Colonic mucosa (tissue), 4 donors: Measurements from ENCODE around the gene PLXNA3. TPM values are rescaled to one million over a fixed set of nuclear protein-coding genes. Genes with fewer than 3 reads are reported as not detected.
"Not testable (repeated sequence)": the region's sequence is repeated elsewhere in the genome, so short reads cannot be mapped to it uniquely, and the experiment has no call there.

Source experiments
- DNase-seq: peaks from one replicate; pipeline ENCODE4 v3.0.0-alpha.2; 2020
- H3K27ac ChIP-seq: fragments of 200-600 bp; one replicate; pipeline ENCODE4 v1.8.0; 2021
- H3K27me3 ChIP-seq: fragments of 200-600 bp; one replicate; pipeline ENCODE4 v1.8.0; 2021
- H3K36me3 ChIP-seq: fragments of 200-600 bp; one replicate; pipeline ENCODE4 v1.8.0; 2021
- H3K4me1 ChIP-seq: fragments of 200-600 bp; one replicate; pipeline ENCODE4 v1.8.0; 2021; ENCODE audit warnings: mild to moderate bottlenecking
- H3K4me3 ChIP-seq: fragments of 200-600 bp; one replicate; pipeline ENCODE4 v1.8.0; 2021
- H3K9ac ChIP-seq, 2 donors: one replicate each; pipeline ENCODE4 v1.7.0; 2013; ENCODE audit warnings: control low read depth in 2 of 2, low read depth in 2 of 2, low read length in 2 of 2
- H3K9me3 ChIP-seq: fragments of 200-600 bp; one replicate; pipeline ENCODE4 v1.8.0; 2021
- intact Hi-C: fragments of 100-400 bp; cut with DNase I; formaldehyde crosslinking; loops from one replicate; pipeline ENCODE4 v1.14.1; 2022
- total RNA-seq, 2 donors: library from RNA; stranded (reverse); fragmentation: NEBNext Ultra II Directional in 1 of 2; extraction: Animal tissue kit (Norgen Biotek cat#: 25700) in 1 of 2; gene quantifications; one replicate each; pipeline ENCODE4 v1.2.1, GENCODE V29; 2021
- TF ChIP-seq, protein P1 (sequence below): fragments of 200-600 bp; IDR thresholded peaks from one replicate; pipeline ENCODE4 v1.8.0; 2022; ENCODE audit warnings: antibody characterized with exemption, mild to moderate bottlenecking
- donor health status: healthy.
- donor health status: DM: no; HTN: no; CAD: no.
- donor health status: DM: no; HTN: no; CAD: no.

Gene PLXNA3
- total RNA-seq, 2 donors from 2014 or later: 37.7 to 43.9 TPM

DNA sequence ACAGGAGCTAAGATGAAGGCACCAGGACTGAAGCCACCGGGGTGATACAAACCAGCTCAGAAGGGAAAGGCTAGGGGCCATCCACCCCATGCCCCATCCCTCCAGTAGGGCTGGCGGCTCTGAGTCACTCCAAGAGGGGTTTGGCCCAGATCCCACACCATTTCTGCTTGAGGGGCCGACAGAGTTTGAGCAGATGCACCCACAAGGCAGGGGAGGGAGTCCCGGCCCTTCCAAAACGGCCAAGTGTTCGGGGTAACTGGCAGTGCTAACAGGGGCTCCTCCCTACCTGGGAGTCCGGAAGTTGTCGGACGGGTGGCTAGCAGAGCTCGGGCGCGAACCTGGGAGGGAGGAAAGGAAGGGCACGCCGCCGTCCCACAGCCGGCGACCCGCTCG, 31.9 kb downstream of the PLXNA3 start:
- peak; percentile 36 for DNase-seq
- Histone ChIP-seq H3K36me3 (no peaks in the 10 kb centered on the region), H3K4me1 (no peaks in the 10 kb centered on the region), H3K27me3 (no peaks in the 10 kb centered on the region), H3K4me3 (peak overlapping the region; percentile 54), H3K9me3 (no peaks in the 10 kb centered on the region), H3K9ac (peak overlapping the region; percentile 73 to 74), H3K27ac (peak overlapping the region; percentile 94)
- TF ChIP-seq, protein P1, sequence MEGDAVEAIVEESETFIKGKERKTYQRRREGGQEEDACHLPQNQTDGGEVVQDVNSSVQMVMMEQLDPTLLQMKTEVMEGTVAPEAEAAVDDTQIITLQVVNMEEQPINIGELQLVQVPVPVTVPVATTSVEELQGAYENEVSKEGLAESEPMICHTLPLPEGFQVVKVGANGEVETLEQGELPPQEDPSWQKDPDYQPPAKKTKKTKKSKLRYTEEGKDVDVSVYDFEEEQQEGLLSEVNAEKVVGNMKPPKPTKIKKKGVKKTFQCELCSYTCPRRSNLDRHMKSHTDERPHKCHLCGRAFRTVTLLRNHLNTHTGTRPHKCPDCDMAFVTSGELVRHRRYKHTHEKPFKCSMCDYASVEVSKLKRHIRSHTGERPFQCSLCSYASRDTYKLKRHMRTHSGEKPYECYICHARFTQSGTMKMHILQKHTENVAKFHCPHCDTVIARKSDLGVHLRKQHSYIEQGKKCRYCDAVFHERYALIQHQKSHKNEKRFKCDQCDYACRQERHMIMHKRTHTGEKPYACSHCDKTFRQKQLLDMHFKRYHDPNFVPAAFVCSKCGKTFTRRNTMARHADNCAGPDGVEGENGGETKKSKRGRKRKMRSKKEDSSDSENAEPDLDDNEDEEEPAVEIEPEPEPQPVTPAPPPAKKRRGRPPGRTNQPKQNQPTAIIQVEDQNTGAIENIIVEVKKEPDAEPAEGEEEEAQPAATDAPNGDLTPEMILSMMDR: no peak
- intact Hi-C loops: no loop called here

DNA sequence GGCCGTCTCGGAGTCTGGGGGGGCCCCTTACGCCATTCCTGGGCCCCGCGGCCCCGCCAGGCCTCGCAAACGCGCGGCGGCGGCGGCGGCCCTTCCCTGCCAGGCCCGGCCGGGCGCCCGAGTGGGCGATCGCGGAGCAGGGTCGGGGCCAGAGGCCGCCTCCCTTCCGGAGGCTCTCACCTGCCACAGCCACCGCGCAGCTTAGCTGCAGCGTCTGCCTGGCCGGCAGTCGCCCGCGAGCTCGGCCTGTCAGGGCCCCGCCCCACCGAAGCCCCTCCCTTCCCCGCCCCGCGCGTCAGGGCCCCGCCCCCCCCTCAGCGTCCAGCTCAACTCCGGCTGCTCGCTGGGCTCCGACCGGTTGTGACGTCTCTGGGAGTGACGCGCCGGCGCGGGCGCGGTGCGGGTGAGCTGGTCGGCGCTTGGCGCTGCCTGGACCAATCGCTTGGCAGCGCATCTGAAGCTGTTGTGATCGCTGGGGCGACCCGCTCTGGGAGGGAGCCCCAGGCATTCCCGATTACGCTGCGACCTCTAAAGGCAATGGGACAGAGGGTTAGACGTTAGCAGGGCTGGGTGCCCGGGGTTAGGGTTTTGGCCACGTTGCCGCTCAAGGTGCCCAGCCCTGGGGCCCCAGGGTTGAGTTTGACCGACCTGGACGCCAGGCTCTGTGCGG, 32.5 kb downstream of the PLXNA3 start, which contains the start of gene SLC10A3:
Gene SLC10A3, minus strand, starts transcription at position 216 of the 670 bp plus-strand sequence. CDS start 1,689 bp downstream, outside the sequence.
- peak within 1 kb of the TSS; percentile 54 for H3K4me3 ChIP-seq
- peak; percentile 91 for DNase-seq
- no peaks in the 10 kb centered on the region for H3K27me3 ChIP-seq
- intact Hi-C loops: no loop called here
- no peaks in the 10 kb centered on the region for H3K9me3 ChIP-seq
- peak within 1 kb of the TSS; percentile 94 for H3K27ac ChIP-seq
- no peaks in the 10 kb centered on the region for H3K36me3 ChIP-seq
- TF ChIP-seq, protein P1: no peak
- H3K4me1 ChIP-seq: no peaks in the 10 kb centered on the region
- peak within 1 kb of the TSS; percentile 73 to 74 for H3K9ac ChIP-seq

DNA sequence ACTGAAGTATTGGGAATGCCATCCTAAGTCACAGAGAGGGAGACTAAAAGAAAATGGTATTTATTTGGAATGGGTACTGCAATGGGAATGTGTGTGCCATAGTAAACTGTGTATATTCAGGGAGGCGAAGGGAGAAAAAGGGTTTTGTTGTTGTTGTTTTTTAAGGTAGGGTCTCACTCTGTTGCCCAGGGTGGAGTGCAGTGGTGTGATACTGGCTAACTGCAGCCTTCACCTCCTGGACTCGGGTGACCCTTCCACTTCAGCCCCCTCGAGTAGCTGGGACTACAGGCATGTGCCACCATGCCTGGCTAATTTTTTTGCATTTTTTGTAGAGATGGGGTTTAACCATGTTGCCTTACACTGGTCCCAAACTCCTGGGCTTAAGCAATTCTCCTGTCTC, 36.6 kb downstream of the PLXNA3 start:
- TF ChIP-seq, protein P1: no peak
- intact Hi-C loops: no loop called here
- Histone ChIP-seq H3K9ac (no peak overlapping the region), H3K9me3 (no peaks in the 10 kb centered on the region), H3K27me3 (no peaks in the 10 kb centered on the region), H3K4me1 (no peaks in the 10 kb centered on the region), H3K4me3 (no peak overlapping the region), H3K27ac (no peak overlapping the region), H3K36me3 (no peaks in the 10 kb centered on the region)
- DNase-seq: no peak

DNA sequence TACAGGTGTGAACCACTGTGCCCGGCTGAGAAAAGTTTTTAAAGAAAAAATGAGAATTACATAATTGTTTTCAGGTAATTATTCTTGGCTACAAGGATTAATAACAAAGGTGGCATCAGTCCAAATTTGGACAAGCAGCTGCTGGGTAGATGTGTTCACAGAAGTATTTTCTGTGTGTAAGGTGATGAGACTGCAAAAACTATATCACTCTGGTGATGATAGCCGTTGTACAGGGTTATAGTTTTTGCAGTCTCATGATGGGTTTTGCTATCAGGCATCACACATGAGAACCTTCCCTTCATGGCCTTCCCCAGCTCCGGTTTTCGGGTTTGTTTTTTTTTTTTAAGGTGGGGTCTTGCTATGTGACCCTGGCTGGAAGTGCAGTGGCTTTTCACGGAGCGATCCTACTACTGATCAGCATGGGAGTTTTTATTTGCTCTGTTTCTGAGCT, 37.4 kb downstream of the PLXNA3 start:
- no peak overlapping the region for H3K4me3 ChIP-seq
- intact Hi-C loops: no loop called here
- no peaks in the 10 kb centered on the region for H3K4me1 ChIP-seq
- no peak overlapping the region for H3K27ac ChIP-seq
- H3K36me3 ChIP-seq: no peaks in the 10 kb centered on the region
- DNase-seq: no peak
- TF ChIP-seq, protein P1: no peak
- H3K9ac ChIP-seq: no peak overlapping the region
- H3K27me3 ChIP-seq: no peaks in the 10 kb centered on the region
- no peaks in the 10 kb centered on the region for H3K9me3 ChIP-seq

DNA sequence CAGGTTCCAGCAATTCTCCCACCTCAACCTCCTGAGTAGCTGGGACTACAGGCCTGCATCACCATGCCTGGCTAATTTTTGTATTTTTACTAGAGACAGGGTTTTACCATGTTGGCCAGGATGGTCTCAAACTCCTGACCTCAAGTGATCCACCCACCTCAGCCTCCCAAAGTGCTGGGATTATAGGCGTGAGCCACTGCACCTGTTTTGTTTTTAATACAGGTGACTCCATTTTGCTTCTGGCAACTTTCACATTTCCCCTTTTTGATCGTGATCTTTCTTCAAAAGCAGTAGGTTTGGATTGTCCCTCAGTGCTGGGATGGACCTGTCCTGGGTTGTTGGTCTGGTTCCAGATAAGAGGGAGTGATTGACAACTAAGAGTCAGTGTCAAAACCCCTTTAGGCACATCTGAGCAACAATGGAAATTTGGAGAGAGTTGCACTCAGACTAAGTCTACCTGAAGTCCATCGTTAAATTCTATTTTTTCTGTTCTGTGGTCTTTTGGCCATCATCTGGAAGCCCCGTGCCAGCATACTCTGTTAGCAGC, 38.6 kb downstream of the PLXNA3 start:
- intact Hi-C loops, H3K4me3 ChIP-seq, H3K4me1 ChIP-seq, H3K9ac ChIP-seq, H3K27ac ChIP-seq, H3K9me3 ChIP-seq, H3K27me3 ChIP-seq, H3K36me3 ChIP-seq, DNase-seq: not testable (repeated sequence)

DNA sequence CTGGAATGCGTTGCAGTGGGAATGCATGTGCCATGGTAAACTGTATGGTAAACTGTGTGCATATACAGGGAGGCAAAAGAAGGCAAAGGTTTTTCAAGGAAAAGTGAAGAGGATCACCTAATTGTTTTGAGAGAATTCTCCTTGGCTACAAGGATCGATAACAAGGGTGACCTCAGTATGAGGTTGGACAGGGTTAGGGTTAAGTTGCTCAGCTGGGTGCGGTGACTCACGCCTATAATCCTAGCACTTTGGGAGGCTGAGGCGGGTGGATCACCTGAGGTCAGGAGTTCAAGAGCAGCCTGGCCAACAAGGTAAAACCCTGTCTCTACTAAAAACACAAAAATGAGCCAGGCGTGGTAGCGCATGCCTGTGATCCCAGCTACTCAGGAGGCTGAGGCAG, 43.3 kb downstream of the PLXNA3 start:
- H3K36me3 ChIP-seq, DNase-seq, H3K9ac ChIP-seq, H3K9me3 ChIP-seq, H3K4me3 ChIP-seq, H3K27ac ChIP-seq, H3K27me3 ChIP-seq, H3K4me1 ChIP-seq, intact Hi-C loops: not testable (repeated sequence)
